CD14-positive monocyte (primary cell): ENCODE results near the gene SPATA22. TPM values are rescaled to one million over a fixed set of nuclear protein-coding genes. Genes with fewer than 3 reads are reported as not detected.
"Not testable (repeated sequence)": the region's sequence is repeated elsewhere in the genome, so short reads cannot be mapped to it uniquely, and the experiment has no call there.

Source experiments
- DNase-seq, 3 donors: peaks; one replicate each; pipeline ENCODE4 v3.0.0-alpha.2; 2011 to 2022
- H2AFZ ChIP-seq: 2 replicates; pipeline ENCODE4 v1.6.0; 2012; ENCODE audit warnings: mild to moderate bottlenecking, low read depth, low read length, inconsistent platforms; ENCODE audit not compliant: insufficient read depth, poor library complexity, severe bottlenecking
- H3K27ac ChIP-seq, 2 donors: 1 replicate in 1 of 2; 2 replicates in 1 of 2; pipeline ENCODE4 v1.5.1; 2012 to 2013; ENCODE audit warnings: low read length in 2 of 2, control low read depth in 1 of 2, inconsistent platforms in 1 of 2, low read depth in 1 of 2, mild to moderate bottlenecking in 1 of 2
- H3K27me3 ChIP-seq, 2 donors: one replicate each; pipeline versions ENCODE4 v1.6.0 to v1.6.1; 2011 to 2013; ENCODE audit warnings: low read length in 2 of 2; ENCODE audit not compliant: control insufficient read depth in 2 of 2, insufficient read depth in 2 of 2
- H3K36me3 ChIP-seq, 2 donors: replicated peaks in 1 of 2; 1 replicate in 1 of 2; 2 replicates in 1 of 2; pipeline versions ENCODE4 v1.5.1 to v1.6.1; 2012 to 2013; ENCODE audit warnings: low read length in 2 of 2, control low read depth in 1 of 2, inconsistent platforms in 1 of 2, mild to moderate bottlenecking in 1 of 2; ENCODE audit not compliant: insufficient read depth in 2 of 2, control insufficient read depth in 1 of 2
- H3K4me1 ChIP-seq, 2 donors: 1 replicate in 1 of 2; 2 replicates in 1 of 2; pipeline versions ENCODE4 v1.5.1 to v1.6.1; 2012 to 2013; ENCODE audit warnings: low read length in 2 of 2, control low read depth in 1 of 2, inconsistent platforms in 1 of 2, mild to moderate bottlenecking in 1 of 2, moderate library complexity in 1 of 2; ENCODE audit not compliant: insufficient read depth in 2 of 2, control insufficient read depth in 1 of 2
- H3K4me2 ChIP-seq: replicated peaks from 2 replicates; pipeline ENCODE3; 2012; ENCODE audit warnings: low read length, moderate library complexity, mild to moderate bottlenecking; ENCODE audit not compliant: poor library complexity, severe bottlenecking; ENCODE audit errors: extremely low read depth
- H3K4me3 ChIP-seq, 3 experiments: fragments of 200-600 bp in 1 of 3; sonication (generic) in 1 of 3; replicated peaks in 1 of 3; 1 replicate in 2 of 3; 2 replicates in 1 of 3; pipeline ENCODE4 v1.5.1; 2011 to 2013; ENCODE audit warnings: low read length in 3 of 3, mild to moderate bottlenecking in 3 of 3, control low read depth in 2 of 3, low read depth in 2 of 3, inconsistent platforms in 1 of 3, moderate library complexity in 1 of 3
- H3K79me2 ChIP-seq: 2 replicates; pipeline ENCODE4 v1.6.0; 2012; ENCODE audit warnings: mild to moderate bottlenecking, control low read depth, inconsistent platforms, low read length, moderate library complexity; ENCODE audit not compliant: insufficient read depth
- H3K9ac ChIP-seq: 2 replicates; pipeline ENCODE4 v1.6.0; 2017; ENCODE audit warnings: low read length, mild to moderate bottlenecking; ENCODE audit not compliant: insufficient read depth, poor library complexity, severe bottlenecking
- H3K9me3 ChIP-seq, 2 donors: replicated peaks in 1 of 2; 1 replicate in 1 of 2; 2 replicates in 1 of 2; pipeline versions ENCODE4 v1.5.1 to v1.6.1; 2012 to 2013; ENCODE audit warnings: low read length in 2 of 2, control low read depth in 1 of 2; ENCODE audit not compliant: control insufficient read depth in 1 of 2, insufficient read depth in 1 of 2
- H4K20me1 ChIP-seq: 2 replicates; pipeline ENCODE4 v1.6.0; 2012; ENCODE audit warnings: mild to moderate bottlenecking, low read length, control low read depth, moderate library complexity; ENCODE audit not compliant: insufficient read depth
- H3K27ac Mint-ChIP-seq, 7 donors: one replicate each; pipeline ENCODE4 v1.8.0; 2020; ENCODE audit warnings: mild to moderate bottlenecking in 7 of 7, mixed read lengths in 7 of 7, moderate library complexity in 6 of 7, inconsistent platforms in 2 of 7
- H3K27me3 Mint-ChIP-seq, 3 donors: one replicate each; pipeline ENCODE4 v1.8.0; 2021 to 2022; ENCODE audit warnings: low read depth in 3 of 3, mild to moderate bottlenecking in 3 of 3, mixed read lengths in 3 of 3, moderate library complexity in 3 of 3, inconsistent platforms in 1 of 3
- H3K36me3 Mint-ChIP-seq, 2 donors: one replicate each; pipeline ENCODE4 v1.8.0; 2020; ENCODE audit warnings: mixed read lengths in 2 of 2, inconsistent platforms in 1 of 2, mild to moderate bottlenecking in 1 of 2
- H3K4me1 Mint-ChIP-seq: one replicate; pipeline ENCODE4 v1.8.0; 2020; ENCODE audit warnings: mild to moderate bottlenecking, mixed read lengths
- H3K4me3 Mint-ChIP-seq, 2 donors: one replicate each; pipeline ENCODE4 v1.8.0; 2020; ENCODE audit warnings: mild to moderate bottlenecking in 2 of 2, mixed read lengths in 2 of 2, moderate library complexity in 1 of 2
- H3K9me3 Mint-ChIP-seq, 7 donors: one replicate each; pipeline ENCODE4 v1.8.0; 2020 to 2022; ENCODE audit warnings: mixed read lengths in 7 of 7, mild to moderate bottlenecking in 6 of 7, moderate library complexity in 6 of 7, inconsistent platforms in 2 of 7
- WGBS: methylation state at CpG from one replicate; pipeline ENCODE4 v1.1.5; 2013; ENCODE audit warnings: missing lambda C conversion rate; ENCODE audit not compliant: insufficient coverage; 5-methylcytosine and 5-hydroxymethylcytosine counted together
- intact Hi-C, 2 donors: fragments of 100-400 bp; cut with micrococcal nuclease; formaldehyde crosslinking; loops; one replicate each; pipeline versions ENCODE4 v1.15.0 to v1.15.1; 2023
- polyA plus RNA-seq, 3 donors: library from polyadenylated mRNA; depleted of rRNA in 1 of 3; unstranded in 2 of 3; stranded (reverse) in 1 of 3; fragments of 300-500 nt in 2 of 3; fragments of >200 nt in 1 of 3; fragmentation: Illumina TruSeq in 2 of 3; gene quantifications; 1 replicate in 2 of 3; 2 replicates in 1 of 3; pipeline ENCODE4 v1.2.3, GENCODE V29; 2012 to 2021
- TF ChIP-seq, protein P1 (sequence below): fragments of 200-600 bp; IDR thresholded peaks from one replicate; pipeline ENCODE4 v1.8.0; 2022; ENCODE audit warnings: antibody characterized with exemption, mild to moderate bottlenecking

SPATA22 gene
- polyA plus RNA-seq, 3 donors, result 0.13 TPM; not detected in 2

DNA sequence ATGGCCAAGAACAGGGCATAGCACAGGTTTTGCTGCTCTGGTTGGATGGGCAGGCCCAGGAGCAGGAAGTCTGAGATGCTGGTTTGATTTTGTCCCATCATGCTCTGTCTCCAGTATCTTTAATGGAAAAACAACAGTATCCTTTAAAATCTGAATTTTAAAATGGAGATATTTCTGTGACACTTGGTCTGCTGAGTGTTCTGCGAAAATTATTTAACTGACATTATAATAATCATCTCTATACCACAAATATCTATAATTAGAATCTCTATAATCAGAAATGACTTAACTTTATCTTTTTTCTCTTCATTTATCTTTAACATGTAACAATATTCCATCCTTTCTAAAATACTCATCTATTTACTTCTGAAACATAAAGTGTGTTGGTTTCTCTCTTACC lies 73.3 kb downstream of the SPATA22 start, which contains the start of gene OR1E1:
TSS of gene OR1E1 (minus strand) at position 101 of the 400 bp plus-strand sequence. CDS start at position 101, 0 bp downstream.
- WGBS, result no CpG with 5 or more reads among the region's 1 CpG
- Histone ChIP-seq H3K9me3 (no peaks in the 10 kb centered on the region), H3K4me3 (no peak within 1 kb of the TSS), H3K36me3 (no peaks in the 10 kb centered on the region), H3K27me3 (peaks cover 0 to 2% of the 10 kb centered on the region in 2 donors), H2AFZ (no peak within 1 kb of the TSS), H3K79me2 (no peaks in the 10 kb centered on the region), H3K9ac (no peak within 1 kb of the TSS), H3K27ac (no peak within 1 kb of the TSS), H3K4me1 (no peaks in the 10 kb centered on the region), H4K20me1 (no peaks in the 10 kb centered on the region), H3K4me2 (no peak within 1 kb of the TSS)
- TF ChIP-seq, protein P1, sequence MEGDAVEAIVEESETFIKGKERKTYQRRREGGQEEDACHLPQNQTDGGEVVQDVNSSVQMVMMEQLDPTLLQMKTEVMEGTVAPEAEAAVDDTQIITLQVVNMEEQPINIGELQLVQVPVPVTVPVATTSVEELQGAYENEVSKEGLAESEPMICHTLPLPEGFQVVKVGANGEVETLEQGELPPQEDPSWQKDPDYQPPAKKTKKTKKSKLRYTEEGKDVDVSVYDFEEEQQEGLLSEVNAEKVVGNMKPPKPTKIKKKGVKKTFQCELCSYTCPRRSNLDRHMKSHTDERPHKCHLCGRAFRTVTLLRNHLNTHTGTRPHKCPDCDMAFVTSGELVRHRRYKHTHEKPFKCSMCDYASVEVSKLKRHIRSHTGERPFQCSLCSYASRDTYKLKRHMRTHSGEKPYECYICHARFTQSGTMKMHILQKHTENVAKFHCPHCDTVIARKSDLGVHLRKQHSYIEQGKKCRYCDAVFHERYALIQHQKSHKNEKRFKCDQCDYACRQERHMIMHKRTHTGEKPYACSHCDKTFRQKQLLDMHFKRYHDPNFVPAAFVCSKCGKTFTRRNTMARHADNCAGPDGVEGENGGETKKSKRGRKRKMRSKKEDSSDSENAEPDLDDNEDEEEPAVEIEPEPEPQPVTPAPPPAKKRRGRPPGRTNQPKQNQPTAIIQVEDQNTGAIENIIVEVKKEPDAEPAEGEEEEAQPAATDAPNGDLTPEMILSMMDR, result no peak
- no peak within 1 kb of the TSS for H3K4me3 Mint-ChIP-seq
- H3K4me1 Mint-ChIP-seq, result no peaks in the 10 kb centered on the region
- intact Hi-C loops, result no loop called here
- H3K27ac Mint-ChIP-seq, result no peak within 1 kb of the TSS
- H3K27me3 Mint-ChIP-seq, result peaks cover 1 to 3% (median 2%) of the 10 kb centered on the region in 3 donors
- H3K9me3 Mint-ChIP-seq, result peaks cover 0 to 2% (median 0%) of the 10 kb centered on the region in 7 donors
- no peak for DNase-seq
- no peaks in the 10 kb centered on the region for H3K36me3 Mint-ChIP-seq

DNA sequence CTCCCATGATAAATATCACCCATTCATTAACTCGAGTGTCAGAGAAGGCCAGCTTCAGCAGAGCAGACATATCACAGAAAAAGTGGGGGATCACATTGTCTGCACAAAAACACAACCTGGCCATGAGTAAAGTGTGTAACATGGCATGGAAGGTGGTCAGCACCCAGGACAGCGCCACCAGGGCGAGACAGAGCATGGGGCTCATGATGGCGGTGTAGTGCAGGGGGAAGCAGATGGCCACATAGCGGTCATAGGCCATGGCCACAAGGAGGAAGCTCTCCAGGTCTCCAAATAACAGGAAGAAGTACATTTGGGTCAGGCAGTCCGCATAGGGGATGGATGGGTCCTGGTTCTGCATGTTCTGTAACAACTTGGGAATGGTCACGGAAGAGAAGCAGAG lies 73.8 kb downstream of the SPATA22 start:
- not testable (repeated sequence) for H3K4me1 Mint-ChIP-seq

More for the DNA sequence above, 73.8 kb downstream of the SPATA22 start:
- H3K4me1 ChIP-seq, H3K79me2 ChIP-seq, DNase-seq, H4K20me1 ChIP-seq, intact Hi-C loops, H2AFZ ChIP-seq, H3K27ac ChIP-seq, H3K27ac Mint-ChIP-seq, H3K27me3 ChIP-seq, H3K27me3 Mint-ChIP-seq, H3K36me3 ChIP-seq, H3K9me3 Mint-ChIP-seq, H3K4me2 ChIP-seq, H3K4me3 Mint-ChIP-seq, H3K9me3 ChIP-seq, H3K9ac ChIP-seq, H3K36me3 Mint-ChIP-seq, H3K4me3 ChIP-seq: not testable (repeated sequence)
- WGBS, result 37% methylated on average over 5 of the region's 7 CpGs

Other genes starting within 250 kb of the SPATA22 start
- gene OR3A1, start 173.5 kb downstream of the SPATA22 start, polyA plus RNA-seq, result under 1 TPM in 1 of 3 donors, not detected in 2; 0.18 TPM
- gene OR3A2, start 85.5 kb downstream of the SPATA22 start, polyA plus RNA-seq, result not detected
- gene OR1E1, start 73.4 kb downstream of the SPATA22 start, polyA plus RNA-seq, result not detected
- gene OR3A3, start 60.4 kb downstream of the SPATA22 start, polyA plus RNA-seq, result not detected
- gene OR1E2, start 38.0 kb downstream of the SPATA22 start, polyA plus RNA-seq, result not detected
- not detected for gene ASPA, start 4.2 kb upstream of the SPATA22 start, polyA plus RNA-seq
- gene TRPV3, start 86.0 kb upstream of the SPATA22 start, polyA plus RNA-seq, result under 1 TPM in 1 of 3 donors, not detected in 2; 0.01 TPM
- gene TRPV1, start 137.6 kb upstream of the SPATA22 start, polyA plus RNA-seq, result 1 to 10 TPM in 1 of 3 donors, not detected in 2; 3.6 TPM
- 1 to 10 TPM; 4.3 to 4.6 (median 4.6) TPM for gene SHPK, start 164.4 kb upstream of the SPATA22 start, polyA plus RNA-seq
- gene CTNS, start 164.9 kb upstream of the SPATA22 start, polyA plus RNA-seq, result 10 to 100 TPM; 11.6 to 11.8 (median 11.7) TPM
- gene TAX1BP3, start 196.8 kb upstream of the SPATA22 start, polyA plus RNA-seq, result 10 to 100 TPM; 29.6 to 71.8 (median 70.9) TPM
- 100 to 1,000 TPM in 2 of 3 donors, 10 to 100 TPM in 1; 24.4 to 118 (median 105) TPM for gene EMC6, start 197.0 kb upstream of the SPATA22 start, polyA plus RNA-seq
- 1 to 10 TPM in 2 of 3 donors, under 1 TPM in 1; 0.64 to 8.8 (median 3.4) TPM for gene P2RX5, start 224.3 kb upstream of the SPATA22 start, polyA plus RNA-seq